Ectodermal cell (in vitro differentiated cells): ENCODE results near the gene PCBD1.

Experiments
- H3K27ac ChIP-seq: 2 replicates; pipeline ENCODE4 v1.7.0; 2013; ENCODE audit warnings: mild to moderate bottlenecking, low read depth, low read length; ENCODE audit not compliant: insufficient read depth, poor library complexity, severe bottlenecking
- H3K27me3 ChIP-seq: 2 replicates; pipeline ENCODE4 v1.7.0; 2013; ENCODE audit warnings: mild to moderate bottlenecking, low read length; ENCODE audit not compliant: insufficient read depth, control insufficient read depth, poor library complexity, severe bottlenecking
- H3K36me3 ChIP-seq: one replicate; pipeline ENCODE4 v1.7.0; 2013; ENCODE audit warnings: low read length; ENCODE audit not compliant: control insufficient read depth, insufficient read depth
- H3K4me1 ChIP-seq: one replicate; pipeline ENCODE4 v1.7.0; 2013; ENCODE audit warnings: low read length; ENCODE audit not compliant: control insufficient read depth, insufficient read depth
- H3K4me3 ChIP-seq: 2 replicates; pipeline ENCODE4 v1.7.0; 2013; ENCODE audit warnings: low read depth, low read length, control low read depth; ENCODE audit not compliant: insufficient read depth
- H3K9me3 ChIP-seq: 2 replicates; pipeline ENCODE4 v1.7.0; 2013; ENCODE audit warnings: mild to moderate bottlenecking, low read length, moderate library complexity; ENCODE audit not compliant: control insufficient read depth
- WGBS, 2 experiments: methylation state at CpG; one replicate each; pipeline ENCODE4 v1.1.7; 2013; ENCODE audit warnings: missing lambda C conversion rate in 2 of 2; 5-methylcytosine and 5-hydroxymethylcytosine counted together

PCBD1 gene

DNA sequence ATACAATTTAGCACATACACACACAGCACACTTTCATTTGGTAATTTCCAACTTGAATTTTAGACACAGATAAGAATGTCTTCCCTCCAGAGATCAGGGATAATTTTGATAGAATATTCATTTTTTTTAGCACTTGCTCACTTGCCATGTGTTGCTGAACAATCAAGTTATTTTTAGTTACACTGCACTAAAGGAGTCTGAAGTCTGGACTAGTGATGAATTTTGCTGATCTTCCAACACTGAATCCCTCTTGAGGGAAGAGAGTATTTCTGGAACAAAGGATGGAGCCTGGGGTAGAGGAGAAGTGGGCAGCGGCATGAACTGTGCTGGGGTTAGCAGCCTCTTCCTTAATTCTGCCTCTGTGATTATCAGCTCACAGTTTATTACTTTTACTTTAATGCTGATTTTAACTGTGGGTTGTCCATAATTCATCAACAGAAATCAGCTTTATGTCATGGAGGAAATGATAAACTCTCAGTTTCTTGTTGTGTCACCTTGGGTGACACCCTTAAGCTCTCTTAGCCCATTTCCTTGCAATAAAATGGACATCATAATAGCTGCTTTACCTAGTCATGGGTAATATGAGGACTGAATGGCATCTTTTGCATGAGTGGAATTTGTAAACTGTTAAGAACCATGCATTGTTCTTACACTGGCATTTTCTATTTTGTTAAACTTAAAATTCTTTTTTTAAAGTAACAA, 40.6 kb downstream of the PCBD1 start:
- WGBS, 2 experiments = 100% methylated on average over 1 of the region's 1 CpG; no CpG with 5 or more reads in 1 of the 2 experiments
- Histone ChIP-seq H3K27ac (no peak overlapping the region), H3K36me3 (peaks cover 16% of the 10 kb centered on the region), H3K4me1 (no peaks in the 10 kb centered on the region), H3K9me3 (no peaks in the 10 kb centered on the region), H3K4me3 (no peak overlapping the region), H3K27me3 (no peaks in the 10 kb centered on the region)

DNA sequence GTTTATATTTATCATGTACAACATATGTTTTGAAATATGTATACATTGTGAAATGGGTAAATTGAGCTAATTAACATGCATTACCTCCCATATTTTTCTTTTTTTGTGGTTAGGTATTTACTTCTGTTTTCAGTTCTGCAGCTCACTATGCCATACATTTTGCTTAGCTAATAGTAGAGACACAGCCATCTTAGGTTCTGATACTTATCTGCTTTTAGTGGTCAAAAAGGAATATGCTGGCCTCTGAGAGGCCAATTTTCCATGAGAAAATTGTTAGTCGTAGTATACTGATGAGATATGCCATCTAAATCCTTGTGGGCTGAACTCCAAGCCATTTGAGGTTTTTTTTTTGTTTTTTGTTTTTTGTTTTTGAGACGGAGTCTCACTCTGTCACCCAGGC, 41.6 kb downstream of the PCBD1 start:
- Histone ChIP-seq H3K27ac (no peak overlapping the region), H3K36me3 (peaks cover 15% of the 10 kb centered on the region)
- 92 to 93% methylated on average over 2 of the region's 2 CpGs for WGBS, 2 experiments

DNA sequence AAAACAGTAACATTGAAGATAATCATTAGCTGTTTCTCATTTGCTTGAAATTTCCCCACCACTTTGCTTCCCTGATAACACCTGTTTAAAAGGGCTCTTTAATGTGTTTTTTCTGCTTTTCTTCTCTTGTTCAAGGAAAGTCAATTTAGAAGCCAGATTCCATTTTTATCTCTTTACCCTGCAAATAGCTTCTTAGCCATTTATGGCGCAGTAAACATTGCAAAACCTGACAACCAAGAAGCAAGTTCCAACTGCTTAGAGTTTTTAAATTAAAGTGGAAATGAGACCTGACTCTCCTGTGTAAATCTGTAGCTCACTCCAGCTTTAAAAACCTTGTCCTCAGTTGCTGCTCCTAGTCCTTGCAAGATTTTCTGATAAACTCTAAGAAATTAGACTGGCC, 42.5 kb downstream of the PCBD1 start:
- no peaks in the 10 kb centered on the region for H3K9me3 ChIP-seq
- no peaks in the 10 kb centered on the region for H3K27me3 ChIP-seq
- H3K4me3 ChIP-seq = no peak overlapping the region
- H3K27ac ChIP-seq = no peak overlapping the region
- no peaks in the 10 kb centered on the region for H3K4me1 ChIP-seq
- WGBS, 2 experiments = 96 to 100% methylated on average over 1 of the region's 1 CpG
- peaks cover 8% of the 10 kb centered on the region for H3K36me3 ChIP-seq

More for the DNA sequence above, 41.6 kb downstream of the PCBD1 start:
- Histone ChIP-seq H3K4me3 (no peak overlapping the region), H3K9me3 (no peaks in the 10 kb centered on the region), H3K27me3 (no peaks in the 10 kb centered on the region), H3K4me1 (no peaks in the 10 kb centered on the region)

DNA sequence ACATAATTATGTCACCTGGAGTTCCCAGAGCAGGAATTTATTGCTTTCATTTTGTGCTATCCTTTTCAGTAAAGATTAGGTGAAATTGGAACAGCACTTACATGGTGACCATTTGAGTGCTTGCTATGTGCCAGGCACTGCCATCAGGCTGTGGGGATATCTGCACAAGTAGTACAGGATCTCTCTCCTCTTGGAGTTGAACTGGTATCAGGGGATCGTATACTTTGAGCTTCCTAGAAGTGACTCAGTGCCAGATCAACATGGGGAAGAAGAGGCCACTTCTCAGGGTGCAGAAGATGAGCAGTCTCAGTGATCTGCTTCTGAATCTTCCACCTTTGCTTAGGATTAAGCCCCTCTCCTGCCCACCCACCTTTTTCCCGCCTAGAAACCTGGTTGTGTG, 43.1 kb downstream of the PCBD1 start:
- no peaks in the 10 kb centered on the region for H3K27me3 ChIP-seq
- no peaks in the 10 kb centered on the region for H3K4me1 ChIP-seq
- no peak overlapping the region for H3K4me3 ChIP-seq
- WGBS, 2 experiments = 88 to 94% methylated on average over 1 of the region's 2 CpGs
- H3K9me3 ChIP-seq = no peaks in the 10 kb centered on the region
- peaks cover 8% of the 10 kb centered on the region for H3K36me3 ChIP-seq
- no peak overlapping the region for H3K27ac ChIP-seq

DNA sequence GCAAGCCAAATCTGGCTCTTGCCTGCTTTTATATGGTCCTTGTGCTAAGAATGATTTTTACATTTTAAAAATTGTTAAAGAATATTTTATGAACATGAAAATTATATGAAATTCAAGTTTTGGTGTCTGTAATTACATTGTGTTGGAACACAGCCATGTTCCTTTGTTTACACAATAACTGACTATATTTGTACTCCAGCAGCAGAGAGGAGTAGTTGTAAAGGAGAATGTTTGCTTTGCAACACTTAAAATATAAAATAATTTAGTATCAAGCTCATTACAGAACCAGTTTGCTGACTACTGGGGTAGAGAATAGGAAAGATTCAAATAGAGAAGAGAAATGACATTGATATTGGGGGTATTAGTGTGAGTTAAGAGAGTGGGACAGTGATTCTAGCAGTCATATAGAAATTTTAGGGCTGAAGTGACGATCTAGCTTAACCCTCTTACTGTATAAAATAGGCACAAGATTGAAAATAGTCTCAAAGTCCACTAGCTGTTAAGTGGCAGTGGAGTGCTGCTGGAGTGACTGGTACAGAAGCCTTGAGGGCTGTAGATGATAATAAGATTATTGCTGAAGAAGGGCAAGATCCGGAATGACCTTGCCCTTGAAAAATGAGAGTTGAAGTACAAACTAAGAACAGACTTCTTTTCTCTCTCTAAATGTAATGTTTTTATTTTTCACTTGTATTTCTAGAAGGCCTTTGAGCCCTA, 44.4 kb downstream of the PCBD1 start:
- Histone ChIP-seq H3K9me3 (no peaks in the 10 kb centered on the region), H3K36me3 (peaks cover 8% of the 10 kb centered on the region), H3K27me3 (no peaks in the 10 kb centered on the region), H3K4me1 (no peaks in the 10 kb centered on the region), H3K27ac (no peak overlapping the region), H3K4me3 (no peak overlapping the region)
- WGBS, 2 experiments = 84 to 92% methylated on average over 2 of the region's 2 CpGs

DNA sequence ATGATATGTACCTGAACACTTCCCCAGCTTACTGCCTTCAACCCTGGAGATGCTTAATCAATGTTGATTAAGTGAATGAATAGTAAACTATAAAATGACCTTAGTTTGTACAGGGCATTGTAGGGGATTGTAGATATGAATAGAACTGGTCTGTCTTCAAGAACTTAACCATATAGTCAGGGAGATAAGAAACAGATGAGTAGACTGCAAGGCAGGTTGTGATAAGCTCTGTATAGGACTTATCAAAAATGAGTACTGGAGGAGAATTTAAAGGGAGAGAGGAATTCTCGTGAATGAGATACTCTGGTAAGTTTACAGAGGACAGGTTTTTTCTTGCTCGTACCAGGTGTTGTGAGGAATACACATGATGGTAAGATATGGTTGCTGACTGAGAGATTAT, 45.0 kb downstream of the PCBD1 start:
- Histone ChIP-seq H3K9me3 (no peaks in the 10 kb centered on the region), H3K4me1 (no peaks in the 10 kb centered on the region), H3K27me3 (no peaks in the 10 kb centered on the region), H3K27ac (no peak overlapping the region), H3K4me3 (no peak overlapping the region), H3K36me3 (peaks cover 8% of the 10 kb centered on the region)
- WGBS, 2 experiments = 94 to 97% methylated on average over 2 of the region's 2 CpGs

DNA sequence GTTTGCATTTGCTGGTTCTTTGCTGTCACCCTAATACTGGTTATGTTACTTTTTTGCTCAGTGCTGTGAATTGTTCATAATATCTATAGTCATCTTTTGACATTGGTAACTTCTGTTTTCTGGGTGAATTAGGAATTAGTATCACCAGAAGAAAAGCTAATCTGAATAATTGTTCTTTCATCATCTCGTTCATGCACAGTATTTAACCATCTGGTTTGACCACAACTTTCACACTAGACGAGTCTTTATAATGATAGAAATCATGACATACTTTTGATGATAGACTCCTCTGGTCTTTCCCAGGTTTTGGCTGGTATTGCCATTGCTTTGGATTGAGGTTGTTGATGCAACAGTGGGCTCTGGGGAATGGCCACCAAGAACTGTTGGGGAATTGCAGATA, 47.5 kb downstream of the PCBD1 start:
- H3K27ac ChIP-seq = no peak overlapping the region
- no peaks in the 10 kb centered on the region for H3K4me1 ChIP-seq
- WGBS, 2 experiments = 97 to 100% methylated on average over 2 of the region's 2 CpGs
- H3K4me3 ChIP-seq = no peak overlapping the region
- no peaks in the 10 kb centered on the region for H3K27me3 ChIP-seq
- H3K36me3 ChIP-seq = peaks cover 17% of the 10 kb centered on the region
- H3K9me3 ChIP-seq = no peaks in the 10 kb centered on the region

DNA sequence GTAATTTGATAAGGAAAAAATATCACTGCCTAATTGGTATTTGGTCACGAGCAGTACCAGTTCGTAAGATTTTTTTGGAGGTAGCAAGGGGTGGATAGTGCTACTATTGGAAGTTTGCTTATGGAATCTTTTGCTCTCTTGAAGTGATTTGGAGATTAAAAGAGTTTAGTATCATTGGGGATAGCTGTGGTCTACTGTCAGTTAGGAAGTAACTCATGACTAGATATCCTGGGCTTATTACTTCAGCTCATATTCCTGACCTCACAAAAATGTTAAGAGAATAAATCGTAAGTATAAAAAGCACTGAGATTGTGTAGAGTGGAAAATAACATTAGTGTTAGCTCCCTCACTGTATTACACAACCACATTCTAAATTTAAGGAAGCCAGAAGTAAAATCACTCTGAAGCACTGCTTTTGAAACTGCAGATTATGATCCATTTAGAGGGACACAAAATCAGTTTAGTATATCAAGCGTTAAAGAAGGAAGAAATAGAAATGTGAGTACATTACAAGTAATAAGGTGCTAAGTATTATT, 50.0 kb downstream of the PCBD1 start:
- no peaks in the 10 kb centered on the region for H3K27me3 ChIP-seq
- no peaks in the 10 kb centered on the region for H3K4me1 ChIP-seq
- WGBS, 2 experiments = 79 to 81% methylated on average over 3 of the region's 4 CpGs
- H3K4me3 ChIP-seq = no peak overlapping the region
- H3K9me3 ChIP-seq = no peaks in the 10 kb centered on the region
- no peak overlapping the region for H3K27ac ChIP-seq
- peaks cover 11% of the 10 kb centered on the region for H3K36me3 ChIP-seq

DNA sequence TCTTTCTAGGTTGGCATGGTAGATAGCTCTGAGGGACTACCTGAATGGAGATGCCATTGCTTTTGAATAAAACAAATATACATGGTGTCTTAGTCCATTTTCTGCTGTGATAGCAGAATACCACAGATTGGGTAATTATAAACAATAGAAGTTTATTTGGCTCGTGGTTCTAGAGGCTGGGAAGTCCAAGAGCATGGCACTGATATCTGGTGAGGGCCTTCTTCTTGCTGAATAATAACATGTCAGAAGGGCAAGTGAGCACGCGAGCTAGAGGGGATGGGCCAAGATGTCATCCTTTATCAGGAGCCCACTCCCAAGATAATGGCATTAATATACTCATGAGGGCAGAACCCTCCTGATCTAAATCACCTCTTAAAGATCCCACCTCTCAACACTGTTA, 50.7 kb downstream of the PCBD1 start:
- Histone ChIP-seq H3K27ac (no peak overlapping the region), H3K27me3 (no peaks in the 10 kb centered on the region), H3K4me1 (no peaks in the 10 kb centered on the region), H3K9me3 (no peaks in the 10 kb centered on the region), H3K4me3 (no peak overlapping the region), H3K36me3 (peaks cover 11% of the 10 kb centered on the region)
- WGBS, 2 experiments = 95 to 97% methylated on average over 3 of the region's 3 CpGs

DNA sequence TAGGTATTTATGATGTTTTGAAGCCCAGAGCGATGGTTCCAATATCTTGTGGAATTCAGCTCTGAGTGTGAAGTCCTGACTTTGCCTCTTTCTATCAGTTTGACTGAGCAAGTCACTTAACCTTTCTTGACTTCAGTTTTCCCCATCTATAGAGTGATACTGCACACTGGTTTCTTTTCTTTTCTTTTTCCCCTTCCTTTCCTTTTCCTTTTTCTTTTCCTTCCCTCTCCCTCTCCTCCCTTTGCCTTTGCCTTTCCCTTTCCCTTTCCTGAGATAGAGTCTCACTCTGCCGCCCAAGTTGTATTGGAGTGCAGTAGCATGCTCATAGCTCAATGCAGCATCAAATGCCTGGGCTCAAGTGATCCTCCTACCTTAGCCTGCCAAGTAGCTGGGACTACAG, 52.0 kb downstream of the PCBD1 start:
- Histone ChIP-seq H3K9me3 (no peaks in the 10 kb centered on the region), H3K27me3 (no peaks in the 10 kb centered on the region), H3K4me3 (no peak overlapping the region), H3K36me3 (peaks cover 11% of the 10 kb centered on the region), H3K27ac (no peak overlapping the region), H3K4me1 (no peaks in the 10 kb centered on the region)
- 79 to 92% methylated on average over 2 of the region's 2 CpGs for WGBS, 2 experiments
